Fibroblast of lung (primary cell): Measurements from ENCODE around the gene CA6. TPM values are rescaled to one million over a fixed set of nuclear protein-coding genes. Genes with fewer than 3 reads are reported as not detected.

Experiments
- DNase-seq, 2 donors: peaks; one replicate each; pipeline versions ENCODE4 v3.0.0 to v3.0.0-alpha.2; 2010; ENCODE audit warnings: low read depth in 2 of 2
- H2AFZ ChIP-seq: 2 replicates; pipeline ENCODE4 v1.5.1; 2012; ENCODE audit warnings: low read length, control low read depth, inconsistent platforms
- H3K27ac ChIP-seq: 2 replicates; pipeline ENCODE4 v1.5.1; 2011; ENCODE audit warnings: low read length, control low read depth; ENCODE audit not compliant: insufficient read depth
- H3K27me3 ChIP-seq: 2 replicates; pipeline ENCODE4 v1.5.1; 2011; ENCODE audit warnings: mild to moderate bottlenecking, low read length; ENCODE audit not compliant: control insufficient read depth, insufficient read depth
- H3K36me3 ChIP-seq: 2 replicates; pipeline ENCODE4 v1.5.1; 2011; ENCODE audit warnings: low read length; ENCODE audit not compliant: control insufficient read depth, insufficient read depth
- H3K4me1 ChIP-seq: 2 replicates; pipeline ENCODE4 v1.5.1; 2011; ENCODE audit warnings: low read length; ENCODE audit not compliant: control insufficient read depth, insufficient read depth; ENCODE audit errors: extremely low read depth
- H3K4me2 ChIP-seq: 2 replicates; pipeline ENCODE4 v1.5.1; 2011; ENCODE audit warnings: low read length, control low read depth; ENCODE audit not compliant: insufficient read depth; ENCODE audit errors: extremely low read depth
- H3K4me3 ChIP-seq, 4 experiments: fragments of 200-600 bp in 1 of 4; sonication (generic) in 1 of 4; replicated peaks in 1 of 4; 2 replicates each; pipeline ENCODE4 v1.5.1; 2011 to 2016; ENCODE audit warnings: low read length in 4 of 4, low read depth in 3 of 4, mild to moderate bottlenecking in 3 of 4, control low read depth in 2 of 4, inconsistent platforms in 1 of 4, mixed read lengths in 1 of 4; ENCODE audit not compliant: insufficient read depth in 1 of 4; ENCODE audit errors: control extremely low read depth in 1 of 4
- H3K79me2 ChIP-seq: 2 replicates; pipeline ENCODE4 v1.5.1; 2012; ENCODE audit warnings: mild to moderate bottlenecking, low read length, inconsistent platforms; ENCODE audit not compliant: control insufficient read depth, insufficient read depth
- H3K9ac ChIP-seq: 2 replicates; pipeline ENCODE4 v1.5.1; 2011; ENCODE audit warnings: mild to moderate bottlenecking, low read length, control low read depth; ENCODE audit not compliant: insufficient read depth
- H3K9me3 ChIP-seq: 2 replicates; pipeline ENCODE4 v1.5.1; 2012; ENCODE audit warnings: low read depth, low read length; ENCODE audit not compliant: control insufficient read depth, insufficient read depth
- H4K20me1 ChIP-seq: 2 replicates; pipeline ENCODE4 v1.5.1; 2011; ENCODE audit warnings: low read length; ENCODE audit not compliant: control insufficient read depth, insufficient read depth; ENCODE audit errors: extremely low read depth
- EZH2 ChIP-seq: IDR thresholded peaks from 2 replicates; pipeline ENCODE4 v1.5.1; 2012; ENCODE audit warnings: low read length, control low read depth, mild to moderate bottlenecking; ENCODE audit errors: missing control alignments
- polyA plus RNA-seq, 2 donors: library from polyadenylated mRNA; depleted of rRNA in 1 of 2; stranded (reverse) in 1 of 2; unstranded in 1 of 2; fragments of >200 nt; gene quantifications; 2 replicates each; pipeline ENCODE4 v1.2.1, GENCODE V29; 2011 to 2012; ENCODE audit warnings: missing spikeins in 1 of 2
- total RNA-seq: library from RNA; depleted of rRNA; stranded (reverse); fragments of >200 nt; gene quantifications from 2 replicates; pipeline ENCODE4 v1.2.1, GENCODE V29; 2014
- TF ChIP-seq, protein P1 (sequence below), 2 donors: IDR thresholded peaks in 1 of 2; conservative IDR thresholded peaks in 1 of 2; 1 replicate in 1 of 2; 2 replicates in 1 of 2; pipeline ENCODE4 v1.5.1; 2011 to 2012; ENCODE audit warnings: low read length in 2 of 2, control low read depth in 1 of 2, inconsistent platforms in 1 of 2, low read depth in 1 of 2, mild to moderate bottlenecking in 1 of 2

CA6 gene
- total and polyA plus RNA-seq, 2 donors (not counting 1 experiment from before 2014, with no cell fraction given) = not detected

DNA sequence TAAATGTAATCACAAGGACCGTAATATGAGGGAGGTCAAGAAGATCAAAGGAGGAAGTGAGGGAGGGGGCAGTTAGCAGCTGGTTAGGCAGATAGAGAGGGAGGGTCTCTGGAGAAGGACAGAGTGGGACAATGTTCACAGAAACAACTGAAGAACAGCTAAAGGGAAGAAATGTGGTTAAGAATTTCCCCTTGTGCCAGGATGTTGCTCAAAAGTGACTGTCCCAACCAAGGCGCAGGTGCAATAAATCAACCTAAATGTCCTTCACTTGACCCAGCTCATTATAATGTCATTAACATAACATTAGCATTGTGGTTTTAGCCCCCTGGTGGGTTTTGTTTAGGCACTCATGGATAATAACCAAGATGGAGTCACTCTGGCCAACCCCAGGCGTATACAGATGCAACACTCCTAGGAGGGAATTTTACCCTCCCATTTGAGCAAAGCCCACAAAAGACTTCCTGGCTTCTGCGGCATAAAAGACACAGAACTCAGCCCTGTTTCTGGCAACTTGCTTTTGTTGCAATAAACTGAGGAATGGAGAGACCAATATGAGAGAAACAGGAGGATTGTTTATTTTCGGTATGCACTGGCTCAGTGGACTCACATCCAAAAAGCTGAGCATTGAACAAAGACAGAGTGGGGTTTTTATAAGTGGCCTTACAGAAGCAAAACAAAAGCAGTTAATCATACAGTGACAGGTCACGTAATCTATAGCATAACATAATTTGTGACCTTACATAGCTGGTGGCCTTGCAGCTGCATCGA, 7.3 kb upstream of the CA6 start:
- Histone ChIP-seq H3K27me3 (no peaks in the 10 kb centered on the region), H3K9me3 (no peaks in the 10 kb centered on the region), H3K27ac (no peak overlapping the region), H3K4me1 (no peaks in the 10 kb centered on the region), H4K20me1 (no peaks in the 10 kb centered on the region), H3K36me3 (no peaks in the 10 kb centered on the region), H2AFZ (no peak overlapping the region), H3K79me2 (no peaks in the 10 kb centered on the region), H3K9ac (no peak overlapping the region), H3K4me3 (no peak overlapping the region), H3K4me2 (no peak overlapping the region)
- no peak for TF ChIP-seq EZH2
- TF ChIP-seq, protein P1, sequence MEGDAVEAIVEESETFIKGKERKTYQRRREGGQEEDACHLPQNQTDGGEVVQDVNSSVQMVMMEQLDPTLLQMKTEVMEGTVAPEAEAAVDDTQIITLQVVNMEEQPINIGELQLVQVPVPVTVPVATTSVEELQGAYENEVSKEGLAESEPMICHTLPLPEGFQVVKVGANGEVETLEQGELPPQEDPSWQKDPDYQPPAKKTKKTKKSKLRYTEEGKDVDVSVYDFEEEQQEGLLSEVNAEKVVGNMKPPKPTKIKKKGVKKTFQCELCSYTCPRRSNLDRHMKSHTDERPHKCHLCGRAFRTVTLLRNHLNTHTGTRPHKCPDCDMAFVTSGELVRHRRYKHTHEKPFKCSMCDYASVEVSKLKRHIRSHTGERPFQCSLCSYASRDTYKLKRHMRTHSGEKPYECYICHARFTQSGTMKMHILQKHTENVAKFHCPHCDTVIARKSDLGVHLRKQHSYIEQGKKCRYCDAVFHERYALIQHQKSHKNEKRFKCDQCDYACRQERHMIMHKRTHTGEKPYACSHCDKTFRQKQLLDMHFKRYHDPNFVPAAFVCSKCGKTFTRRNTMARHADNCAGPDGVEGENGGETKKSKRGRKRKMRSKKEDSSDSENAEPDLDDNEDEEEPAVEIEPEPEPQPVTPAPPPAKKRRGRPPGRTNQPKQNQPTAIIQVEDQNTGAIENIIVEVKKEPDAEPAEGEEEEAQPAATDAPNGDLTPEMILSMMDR (conservative IDR thresholded peaks at IDR 0.05 in 1 of 2, IDR thresholded peaks at IDR 0.05 in 1 of 2; ENCODE audit: low read depth in 1 of 2, low read length in 2 of 2) = no peak
- peak; percentile 17 to 22 for DNase-seq

DNA sequence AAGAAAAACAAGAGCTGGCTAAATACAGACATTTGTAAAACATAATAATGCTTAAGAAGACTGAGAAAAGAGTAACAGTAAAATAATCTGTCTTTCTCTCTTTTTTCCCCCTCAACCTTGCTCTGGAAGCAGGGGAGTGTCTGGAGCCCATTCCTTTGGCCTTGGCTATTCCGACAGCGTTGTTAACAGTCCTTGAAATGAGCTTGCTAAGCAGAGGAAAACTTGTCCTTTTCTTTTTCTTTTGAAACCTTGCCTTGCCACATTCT, 6.7 kb upstream of the CA6 start:
- Histone ChIP-seq H3K27ac (no peak overlapping the region), H3K36me3 (no peaks in the 10 kb centered on the region), H3K4me2 (no peak overlapping the region), H2AFZ (no peak overlapping the region), H3K4me3 (no peak overlapping the region), H3K27me3 (no peaks in the 10 kb centered on the region), H3K9ac (no peak overlapping the region), H3K4me1 (no peaks in the 10 kb centered on the region), H4K20me1 (no peaks in the 10 kb centered on the region), H3K79me2 (no peaks in the 10 kb centered on the region), H3K9me3 (no peaks in the 10 kb centered on the region)
- DNase-seq = peak in 1 of 2 donors; percentile 7
- no peak for TF ChIP-seq EZH2
- TF ChIP-seq, protein P1 (conservative IDR thresholded peaks at IDR 0.05 in 1 of 2, IDR thresholded peaks at IDR 0.05 in 1 of 2; ENCODE audit: low read depth in 1 of 2, low read length in 2 of 2) = no peak

DNA sequence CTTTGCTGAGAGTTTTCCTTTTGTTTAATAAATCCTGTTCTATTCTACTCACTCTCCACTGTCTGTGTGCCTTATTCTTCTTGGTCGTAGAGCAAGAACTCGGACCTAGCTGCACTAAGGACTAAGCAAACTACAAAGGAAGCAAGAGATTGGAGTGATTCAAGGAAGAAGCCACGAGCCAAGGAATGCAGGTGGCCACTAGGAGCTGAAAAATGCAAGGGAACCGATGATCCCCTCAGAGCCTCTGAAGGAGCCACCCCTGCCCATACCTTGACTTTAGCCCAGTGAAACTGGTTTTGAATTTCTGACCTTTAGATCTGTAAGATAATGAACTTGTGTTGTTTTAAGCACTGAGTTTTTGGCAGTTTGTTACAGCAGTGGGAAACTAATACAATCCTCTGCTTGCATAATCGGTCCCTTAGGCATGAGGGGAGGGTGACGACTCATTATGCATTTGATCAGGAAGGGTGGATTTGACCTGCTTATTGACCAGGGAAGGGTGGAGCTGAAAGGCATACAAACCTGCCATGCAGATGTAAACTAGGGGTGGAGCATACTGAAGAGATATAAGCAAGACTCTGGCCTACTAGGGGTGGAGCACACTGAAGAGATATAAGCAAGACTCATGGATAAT, 6.2 kb upstream of the CA6 start:
- Histone ChIP-seq H3K79me2 (no peaks in the 10 kb centered on the region), H3K27ac (no peak overlapping the region), H3K36me3 (no peaks in the 10 kb centered on the region), H3K4me2 (no peak overlapping the region), H2AFZ (no peak overlapping the region), H3K4me3 (no peak overlapping the region), H3K4me1 (no peaks in the 10 kb centered on the region), H3K27me3 (no peaks in the 10 kb centered on the region), H4K20me1 (no peaks in the 10 kb centered on the region), H3K9ac (no peak overlapping the region), H3K9me3 (no peaks in the 10 kb centered on the region)
- TF ChIP-seq, protein P1 (conservative IDR thresholded peaks at IDR 0.05 in 1 of 2, IDR thresholded peaks at IDR 0.05 in 1 of 2; ENCODE audit: low read depth in 1 of 2, low read length in 2 of 2) = no peak
- TF ChIP-seq EZH2 = no peak
- peak in 1 of 2 donors; percentile 53 for DNase-seq
